HL-60/S4 treated with phorbol 12-myristate 13-acetate at 8.2 ng/mL for 4 days and 3 days (cell line): Measurements from ENCODE around the gene CKLF.

Source experiments
- in situ Hi-C: fragments of 300-500 bp; cut with MboI; formaldehyde crosslinking; loops from 2 replicates; pipeline ENCODE4 v1.15.0; 2022; ENCODE audit warnings: low sequenced_read_pairs

The CKLF gene

GRCh38 chr16:66612422-66612821, 60.0 kb downstream of the CKLF start:
- in situ Hi-C loops = no loop called here

GRCh38 chr16:66614161-66614802, 61.9 kb downstream of the CKLF start:
- in situ Hi-C loops = no loop called here
